Hematopoietic multipotent progenitor cell (in vitro differentiated cells): Measurements from ENCODE around the gene TMEM242. TPM values are rescaled to one million over a fixed set of nuclear protein-coding genes. Genes with fewer than 3 reads are reported as not detected.
A peak's percentile ranks its signal among the peaks of the same experiment; 100 is the strongest.

Experiments
- DNase-seq, 3 donors: peaks; one replicate each; pipeline ENCODE4 v3.0.0-alpha.2; 2011 to 2015; ENCODE audit warnings: low read depth in 2 of 3, low spot score in 2 of 3
- total RNA-seq: library from RNA; depleted of rRNA; stranded (reverse); fragments of >200 nt; gene quantifications from one replicate; pipeline ENCODE4 v1.2.3, GENCODE V29; 2012

Gene TMEM242
- total RNA-seq, 1 donor = 4.0 TPM

GRCh38 chr6:157255079-157255478 lies 68.2 kb downstream of the TMEM242 start:
- DNase-seq = no peak

GRCh38 chr6:157254538-157254937 lies 68.8 kb downstream of the TMEM242 start:
- DNase-seq = no peak

- DNase-seq = no peak
Observed at GRCh38 chr6:157253699-157254098, 69.6 kb downstream of the TMEM242 start.

- DNase-seq = no peak
Observed at GRCh38 chr6:157253017-157253416, 70.3 kb downstream of the TMEM242 start.

GRCh38 chr6:157251586-157252247 lies 71.6 kb downstream of the TMEM242 start:
- DNase-seq = no peak

GRCh38 chr6:157249826-157250225 lies 73.5 kb downstream of the TMEM242 start:
- no peak for DNase-seq

- DNase-seq = no peak
Observed at GRCh38 chr6:157248264-157248663, 75.1 kb downstream of the TMEM242 start.

GRCh38 chr6:157246771-157247484 lies 76.4 kb downstream of the TMEM242 start:
- DNase-seq = no peak

- no peak for DNase-seq
Observed at GRCh38 chr6:157246048-157246630, 77.2 kb downstream of the TMEM242 start.

- no peak for DNase-seq
Observed at GRCh38 chr6:157245436-157245835, 77.9 kb downstream of the TMEM242 start.

- no peak for DNase-seq
Observed at GRCh38 chr6:157244780-157245179, 78.5 kb downstream of the TMEM242 start.

- peak in 1 of 3 donors; percentile 23 for DNase-seq
Observed at GRCh38 chr6:157244175-157244574, 79.1 kb downstream of the TMEM242 start.

- DNase-seq = no peak
Observed at GRCh38 chr6:157242791-157243190, 80.5 kb downstream of the TMEM242 start.

- DNase-seq = no peak
Observed at GRCh38 chr6:157240960-157241311, 82.4 kb downstream of the TMEM242 start.

- peak in 1 of 3 donors; percentile 36 for DNase-seq
Observed at GRCh38 chr6:157240059-157240959, 83.0 kb downstream of the TMEM242 start.

- no peak for DNase-seq
Observed at GRCh38 chr6:157239671-157240058, 83.7 kb downstream of the TMEM242 start.

Other genes with a start within 250 kb of the TMEM242 start
- 5.9 TPM for gene ZDHHC14, start 57.7 kb upstream of the TMEM242 start, total RNA-seq